ENCODE measurements around the gene LMO1. TPM values are rescaled to one million over a fixed set of nuclear protein-coding genes. Genes with fewer than 3 reads are reported as not detected.

The LMO1 gene
- total RNA-seq, 1 donor from 2014 or later: 2.6 TPM

DNA sequence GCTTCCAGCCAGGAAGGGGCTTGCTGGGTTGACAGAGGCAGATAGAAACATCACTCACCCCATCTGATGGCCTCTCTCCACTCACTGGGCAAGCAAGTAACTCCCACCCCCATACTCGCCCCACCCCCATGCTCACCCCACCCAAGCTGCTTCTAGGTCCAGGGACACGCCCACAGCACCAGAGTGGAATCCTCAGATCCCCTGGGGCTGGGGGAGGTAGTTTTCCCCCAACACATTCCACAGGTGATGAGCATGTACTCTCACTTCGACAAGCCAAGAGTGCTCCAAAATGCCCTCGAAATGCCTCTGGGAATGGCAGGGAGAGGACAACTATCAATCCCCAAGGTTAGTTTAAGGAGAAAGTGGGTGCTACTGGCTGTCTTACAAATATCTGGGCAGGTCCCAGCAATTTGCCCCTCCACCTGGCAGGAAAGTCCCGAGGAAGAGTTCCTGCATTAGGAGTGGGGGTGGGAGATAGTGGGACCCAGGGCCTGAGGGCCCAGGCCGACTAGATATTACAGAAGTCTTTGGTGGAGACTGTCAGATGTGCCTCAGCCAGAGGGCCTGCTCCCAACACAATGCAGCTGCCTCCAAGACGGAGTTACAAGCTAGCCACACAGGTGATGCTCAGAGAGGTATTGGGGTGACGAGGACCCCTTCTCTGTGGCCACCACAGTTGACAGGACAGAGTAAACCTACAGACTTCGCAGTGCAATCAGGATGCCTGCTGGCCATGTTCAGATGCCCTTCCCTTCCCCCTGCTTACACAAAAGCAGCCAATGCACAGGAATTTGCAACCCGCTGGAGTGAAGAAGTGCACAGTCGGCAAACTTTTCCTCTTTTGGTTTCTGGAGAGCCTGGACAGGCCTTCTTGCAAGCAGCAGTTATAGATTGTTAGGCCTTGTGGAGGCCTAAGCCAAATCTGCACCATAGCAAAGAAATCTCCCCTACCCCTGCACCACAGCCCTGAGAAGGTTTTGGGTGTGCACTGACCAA is 2.9 kb upstream of the LMO1 start:
- DNase-seq (ENCODE audit: low spot score): no peak

GRCh38 chr11:8265681-8266241 is 2.1 kb upstream of the LMO1 start:
- no peak for DNase-seq (ENCODE audit: low spot score)

- DNase-seq (ENCODE audit: low spot score): peak; percentile 17
These were observed 439 bp downstream of the LMO1 start for GRCh38 chr11:8263109-8263768.

DNA sequence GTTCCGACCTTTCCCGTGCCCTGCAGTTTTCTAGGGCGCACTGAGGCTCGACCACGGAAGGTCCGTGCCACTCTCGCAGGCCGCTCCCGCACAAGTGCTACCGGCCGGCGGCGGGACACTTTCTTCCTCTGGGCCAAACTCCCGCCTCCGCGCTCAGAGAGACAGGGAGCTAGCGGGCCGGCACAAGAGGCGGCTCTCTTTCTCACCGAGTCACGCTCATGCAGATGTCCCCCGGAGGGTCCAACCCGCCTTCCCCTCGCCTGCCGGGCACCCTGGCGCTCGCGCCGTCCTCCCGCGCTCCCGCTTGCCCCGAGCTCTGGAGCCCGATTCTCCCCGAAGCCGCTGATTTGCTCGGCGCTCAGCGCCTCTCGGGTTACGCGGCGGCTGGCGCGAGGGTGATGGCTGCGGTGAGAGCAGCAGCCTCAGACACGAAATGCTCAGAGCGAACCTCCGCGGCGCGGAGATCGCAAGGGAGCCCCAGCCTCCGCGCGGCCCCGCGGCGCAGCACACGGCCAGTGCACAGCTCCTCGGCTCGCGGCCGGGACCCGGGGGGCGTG is 1.0 kb downstream of the LMO1 start:
- DNase-seq (ENCODE audit: low spot score): peak; percentile 72

- no peak for DNase-seq (ENCODE audit: low spot score)
These were observed 1.6 kb downstream of the LMO1 start for GRCh38 chr11:8261921-8262551.

GRCh38 chr11:8261291-8261690 is 2.4 kb downstream of the LMO1 start:
- DNase-seq (ENCODE audit: low spot score): no peak

DNA sequence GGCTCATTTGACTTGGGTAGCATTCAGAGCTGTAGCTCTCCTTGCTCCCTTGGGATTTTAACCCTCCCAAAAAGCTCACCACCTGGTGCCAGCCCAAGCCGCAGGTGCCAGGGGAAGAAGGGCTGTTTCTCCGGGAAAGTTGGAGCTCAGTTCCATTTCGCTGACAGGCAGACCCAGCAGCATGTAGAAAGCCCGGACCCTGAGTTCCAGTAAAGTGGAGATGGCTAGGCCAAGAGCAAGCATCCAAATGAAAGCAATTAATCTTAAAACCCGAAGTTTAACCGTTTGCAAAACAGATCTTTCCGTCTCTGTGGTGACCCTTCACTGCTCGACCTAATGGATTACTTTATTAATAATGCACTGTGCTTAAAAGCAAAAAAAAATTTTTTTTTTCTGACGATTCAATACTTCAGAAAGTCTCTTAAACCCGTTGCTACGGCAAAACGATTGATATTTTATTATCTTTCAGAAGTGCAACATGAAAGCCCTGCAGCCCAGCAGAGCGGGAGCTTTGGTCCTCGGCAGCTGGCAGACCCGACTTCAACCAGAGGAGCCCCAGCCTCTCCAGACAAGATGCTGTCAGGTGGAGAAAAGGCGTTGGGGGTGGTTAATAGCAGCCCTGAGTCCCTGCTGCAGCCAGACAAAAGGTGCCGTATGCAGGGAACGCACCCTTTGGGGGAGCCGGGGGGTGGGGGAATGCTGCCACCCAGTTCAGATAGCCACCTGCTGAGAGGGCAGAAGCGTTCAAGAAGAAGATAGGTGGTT is 3.3 kb downstream of the LMO1 start:
- no peak for DNase-seq (ENCODE audit: low spot score)

- no peak for DNase-seq (ENCODE audit: low spot score)
These were observed 4.2 kb downstream of the LMO1 start for GRCh38 chr11:8259306-8259959.

DNA sequence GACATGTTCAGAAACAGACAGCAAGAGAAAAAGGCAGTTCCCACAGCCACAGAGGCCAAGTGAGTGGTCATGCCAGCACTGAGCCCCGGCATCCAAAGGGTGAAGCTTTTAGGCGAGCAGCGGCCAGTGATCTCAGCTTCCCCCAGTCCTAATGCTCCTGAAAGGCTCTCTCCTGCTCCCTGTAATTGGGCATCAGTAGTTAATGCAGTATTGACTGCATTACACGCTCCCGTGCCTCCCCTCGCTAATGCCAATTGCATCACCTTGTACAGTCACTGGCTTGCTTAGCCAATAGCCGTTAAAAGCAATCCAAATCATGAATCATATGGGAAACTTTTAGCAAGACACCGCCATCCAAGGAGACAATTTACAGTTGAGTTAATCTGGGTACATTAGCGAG is 4.9 kb downstream of the LMO1 start:
- DNase-seq (ENCODE audit: low spot score): no peak

GRCh38 chr11:8258289-8258688 is 5.4 kb downstream of the LMO1 start:
- no peak for DNase-seq (ENCODE audit: low spot score)

GRCh38 chr11:8257003-8257664 is 6.5 kb downstream of the LMO1 start:
- DNase-seq (ENCODE audit: low spot score): no peak

DNA sequence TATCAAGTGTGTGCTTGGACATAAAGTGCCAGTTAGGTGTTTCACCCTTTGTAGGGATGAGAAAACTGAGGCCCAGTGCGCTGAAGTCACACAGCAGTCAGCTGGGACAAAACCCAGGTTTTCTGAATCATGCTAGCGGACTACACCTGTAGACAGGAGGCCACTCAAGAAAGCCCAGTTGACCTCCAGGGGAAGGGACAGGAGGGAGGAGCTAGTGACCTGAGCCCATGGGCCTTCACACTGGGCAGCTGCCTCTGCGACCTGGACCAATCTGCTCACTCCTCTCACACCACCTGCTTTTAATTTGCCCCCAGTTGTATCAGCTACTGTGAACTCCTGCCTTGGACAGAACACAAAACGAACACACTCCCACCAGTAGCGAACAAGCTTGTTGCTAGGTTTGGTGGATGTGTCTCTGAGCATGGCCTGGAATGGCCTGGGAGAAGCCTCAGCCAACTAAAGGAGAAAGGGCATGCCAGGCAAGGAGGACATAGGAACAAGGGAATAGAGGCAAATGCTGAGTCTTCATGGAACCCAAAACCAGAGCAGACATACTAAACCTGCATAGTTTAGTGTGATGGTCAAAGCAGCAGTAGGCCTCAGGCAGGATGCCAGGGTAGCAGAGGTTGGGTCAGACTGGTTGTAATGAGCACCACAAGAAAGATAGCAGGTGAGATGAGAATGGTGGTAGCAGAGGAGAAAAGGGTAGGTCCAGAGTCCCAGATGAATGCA is 7.2 kb downstream of the LMO1 start:
- no peak for DNase-seq (ENCODE audit: low spot score)

DNA sequence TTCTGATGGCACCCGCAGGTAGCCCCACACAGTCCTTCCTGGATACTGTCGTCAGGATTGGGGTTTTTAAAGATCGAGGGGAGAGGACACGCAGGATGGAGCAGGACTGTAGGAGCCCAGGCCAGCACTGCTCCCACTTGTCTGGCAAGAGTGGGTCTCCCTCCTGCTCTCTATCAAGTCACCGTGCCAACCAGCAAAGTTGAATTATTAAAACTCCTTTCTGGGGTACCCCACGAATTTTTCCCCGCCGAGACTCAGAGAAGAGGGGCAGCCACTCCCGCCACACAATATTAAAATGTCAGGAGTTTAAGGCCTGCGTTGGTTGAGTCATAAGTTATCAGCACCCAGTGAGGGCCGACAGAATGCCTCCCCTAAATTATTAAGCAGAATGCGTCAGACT is 10.1 kb downstream of the LMO1 start:
- no peak for DNase-seq (ENCODE audit: low spot score)

GRCh38 chr11:8252946-8253345 is 10.7 kb downstream of the LMO1 start:
- no peak for DNase-seq (ENCODE audit: low spot score)

- DNase-seq (ENCODE audit: low spot score): no peak
These were observed 11.3 kb downstream of the LMO1 start for GRCh38 chr11:8252388-8252787.

GRCh38 chr11:8251616-8252295 is 11.9 kb downstream of the LMO1 start:
- no peak for DNase-seq (ENCODE audit: low spot score)

GRCh38 chr11:8250981-8251615 is 12.6 kb downstream of the LMO1 start:
- DNase-seq (ENCODE audit: low spot score): no peak

DNA sequence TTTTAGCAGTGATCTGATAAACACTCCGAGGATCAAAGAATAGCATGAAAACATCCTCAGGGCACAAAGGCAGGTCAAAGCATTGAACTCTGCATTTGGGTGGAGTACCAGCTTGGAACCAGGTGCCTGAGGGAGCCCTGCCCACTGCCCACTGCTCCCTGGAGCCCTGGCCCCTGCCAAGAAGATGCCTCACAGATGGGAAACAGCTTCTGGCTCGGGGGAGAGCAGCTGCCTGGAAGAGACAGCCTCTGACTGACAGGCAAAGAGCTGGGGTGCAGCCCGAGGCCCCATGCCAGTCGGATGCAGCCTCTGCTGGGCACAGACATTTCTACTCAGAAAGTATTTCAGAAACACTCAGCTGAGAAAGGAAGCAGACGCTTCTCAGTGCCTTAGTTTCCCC is 13.2 kb downstream of the LMO1 start:
- DNase-seq (ENCODE audit: low spot score): no peak

All from umbilical cord (tissue), 2 donors.